Measurements from ENCODE around the gene STAMBP.

- TF ChIP-seq ZNF274 (IDR thresholded peaks at IDR 0.05; ENCODE audit: borderline replicate concordance, low read depth, low read length) (no peak), MAFK (IDR thresholded peaks at IDR 0.05; ENCODE audit: low read length) (no peak), MTA3 (IDR thresholded peaks at IDR 0.05; ENCODE audit: borderline replicate concordance) (0 out of 2 replicates have a peak, but pooled peaks have one; percentile 74), JUN (IDR thresholded peaks at IDR 0.05; ENCODE audit: borderline replicate concordance, low read depth, low read length) (no peak; the same call in 1 of the 2 replicates), JUN (CRISPR knock-in tag; IDR thresholded peaks at IDR 0.05; ENCODE audit: borderline replicate concordance) (no peak)
- TF ChIP-seq, protein P1, sequence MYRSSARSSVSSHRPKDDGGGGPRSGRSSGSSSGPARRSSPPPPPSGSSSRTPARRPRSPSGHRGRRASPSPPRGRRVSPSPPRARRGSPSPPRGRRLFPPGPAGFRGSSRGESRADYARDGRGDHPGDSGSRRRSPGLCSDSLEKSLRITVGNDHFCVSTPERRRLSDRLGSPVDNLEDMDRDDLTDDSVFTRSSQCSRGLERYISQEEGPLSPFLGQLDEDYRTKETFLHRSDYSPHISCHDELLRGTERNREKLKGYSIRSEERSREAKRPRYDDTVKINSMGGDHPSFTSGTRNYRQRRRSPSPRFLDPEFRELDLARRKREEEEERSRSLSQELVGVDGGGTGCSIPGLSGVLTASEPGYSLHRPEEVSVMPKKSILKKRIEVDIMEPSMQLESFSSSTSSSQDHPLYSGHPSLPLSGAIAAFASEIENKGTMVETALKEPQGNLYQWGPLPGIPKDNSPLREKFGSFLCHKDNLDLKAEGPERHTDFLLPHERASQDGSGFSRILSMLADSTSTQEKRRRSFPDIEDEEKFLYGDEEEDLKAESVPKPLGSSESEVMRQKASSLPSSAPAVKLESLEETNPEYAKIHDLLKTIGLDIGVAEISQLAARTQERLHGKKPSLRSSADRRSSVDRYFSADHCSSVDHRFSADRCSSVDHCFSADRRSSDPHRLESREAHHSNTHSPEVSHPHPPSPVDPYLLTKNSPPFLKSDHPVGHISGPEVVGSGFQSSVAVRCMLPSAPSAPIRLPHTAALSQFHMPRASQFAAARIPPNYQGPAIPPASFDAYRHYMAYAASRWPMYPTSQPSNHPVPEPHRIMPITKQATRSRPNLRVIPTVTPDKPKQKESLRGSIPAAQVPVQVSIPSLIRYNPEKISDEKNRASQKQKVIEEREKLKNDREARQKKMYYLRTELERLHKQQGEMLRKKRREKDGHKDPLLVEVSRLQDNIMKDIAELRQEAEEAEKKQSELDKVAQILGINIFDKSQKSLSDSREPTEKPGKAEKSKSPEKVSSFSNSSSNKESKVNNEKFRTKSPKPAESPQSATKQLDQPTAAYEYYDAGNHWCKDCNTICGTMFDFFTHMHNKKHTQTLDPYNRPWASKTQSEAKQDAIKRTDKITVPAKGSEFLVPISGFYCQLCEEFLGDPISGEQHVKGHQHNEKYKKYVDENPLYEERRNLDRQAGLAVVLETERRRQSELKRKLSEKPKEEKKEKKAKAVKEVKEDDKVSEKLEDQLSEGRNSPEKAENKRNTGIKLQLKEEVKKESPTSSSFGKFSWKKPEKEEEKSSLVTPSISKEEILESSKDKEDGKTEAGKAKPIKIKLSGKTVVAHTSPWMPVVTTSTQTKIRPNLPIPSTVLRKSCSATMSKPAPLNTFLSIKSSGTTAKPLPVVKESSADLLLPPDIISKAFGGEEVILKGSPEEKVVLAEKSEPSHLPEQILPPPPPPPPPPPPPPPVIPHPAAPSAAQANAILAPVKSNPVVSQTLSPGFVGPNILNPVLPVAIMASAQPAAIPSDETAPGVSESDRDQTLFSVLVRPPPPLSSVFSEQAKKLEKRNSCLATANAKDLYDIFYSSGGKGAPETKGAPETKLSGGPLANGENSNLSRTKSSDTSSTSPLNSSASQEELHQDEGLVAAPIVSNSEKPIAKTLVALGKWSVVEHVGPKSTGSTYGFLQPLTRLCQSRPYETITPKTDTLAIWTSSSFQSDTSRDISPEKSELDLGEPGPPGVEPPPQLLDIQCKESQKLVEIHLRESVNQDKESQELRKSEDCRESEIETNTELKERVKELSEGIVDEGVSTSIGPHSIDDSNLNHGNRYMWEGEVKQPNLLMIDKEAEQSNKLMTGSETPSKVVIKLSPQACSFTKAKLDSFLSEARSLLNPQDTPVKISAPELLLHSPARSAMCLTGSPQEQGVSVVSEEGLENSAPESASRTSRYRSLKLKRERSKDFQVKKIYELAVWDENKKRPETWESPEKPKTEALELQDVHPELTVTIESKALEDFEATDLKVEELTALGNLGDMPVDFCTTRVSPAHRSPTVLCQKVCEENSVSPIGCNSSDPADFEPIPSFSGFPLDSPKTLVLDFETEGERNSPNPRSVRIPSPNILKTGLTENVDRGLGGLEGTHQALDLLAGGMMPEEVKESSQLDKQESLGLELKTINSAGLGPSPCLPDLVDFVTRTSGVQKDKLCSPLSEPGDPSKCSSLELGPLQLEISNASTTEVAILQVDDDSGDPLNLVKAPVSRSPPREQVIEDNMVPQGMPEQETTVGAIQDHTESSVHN (IDR thresholded peaks at IDR 0.05; ENCODE audit: borderline replicate concordance in 1 of 2, low read depth in 1 of 2) = peak in 1 of 2 experiments; percentile 47; a peak in 1 of 4 replicates
Measured at GRCh38 chr2:73828818-73829570, at the start of gene STAMBP.
